K562 (cell line): Measurements from ENCODE around the gene PIGV. TPM values are rescaled to one million over a fixed set of nuclear protein-coding genes. Genes with fewer than 3 reads are reported as not detected.

Experiments used
- ATF6 ChIP-seq: sonication (generic); formaldehyde crosslinking; IDR thresholded peaks from 2 replicates; pipeline ENCODE4 v1.4.0; 2020; ENCODE audit warnings: mild to moderate bottlenecking, missing genetic modification reagents
- KAT8 ChIP-seq: fragments of 450-650 bp; IDR thresholded peaks from 2 replicates; pipeline ENCODE4 v1.6.1; 2016; ENCODE audit warnings: low read depth, mild to moderate bottlenecking
- MTA1 ChIP-seq: fragments of 450-650 bp; IDR thresholded peaks from 2 replicates; pipeline ENCODE4 v1.6.1; 2017; ENCODE audit warnings: borderline replicate concordance
- NCOA1 ChIP-seq: fragments of 450-650 bp; IDR thresholded peaks from 2 replicates; pipeline ENCODE4 v1.6.1; 2016; ENCODE audit warnings: low read depth
- PBX2 ChIP-seq, 2 experiments: IDR thresholded peaks in 1 of 2; conservative IDR thresholded peaks in 1 of 2; 2 replicates each; pipeline ENCODE4 v1.6.1; 2016; ENCODE audit warnings: low read depth in 2 of 2, mild to moderate bottlenecking in 1 of 2, missing compliant biosample characterization in 1 of 2, missing genetic modification characterization in 1 of 2, moderate library complexity in 1 of 2
- PRDM10 ChIP-seq: fragments of 450-650 bp; IDR thresholded peaks from 2 replicates; pipeline ENCODE4 v1.6.1; 2018; ENCODE audit not compliant: partially characterized antibody
- RREB1 ChIP-seq: fragments of 250-450 bp; sonication (Bioruptor Pico); IDR thresholded peaks from 2 replicates; pipeline ENCODE4 v1.4.0; 2020
- TBP ChIP-seq: optimal IDR thresholded peaks from 2 replicates; pipeline ENCODE3; 2011; ENCODE audit warnings: low read depth, low read length, improper control_type of control experiment
- ZNF24 ChIP-seq: fragments of 450-650 bp; IDR thresholded peaks from 2 replicates; pipeline ENCODE4 v1.6.1; 2016
- ZNF589 ChIP-seq: fragments of 200-800 bp; sonication (Bioruptor generic); IDR thresholded peaks from 2 replicates; pipeline ENCODE4 v1.6.1; 2016; ENCODE audit warnings: low read depth, missing genetic modification characterization, missing compliant biosample characterization
- polyA plus RNA-seq, 8 experiments: library from polyadenylated mRNA; depleted of rRNA in 4 of 8; stranded (reverse) in 5 of 8; unstranded in 3 of 8; fragments of >200 nt; fragmentation: Nextera tagmentation in 2 of 8; fragmentation: Illumina TruSeq in 1 of 8; extraction: Ambion mirVana in 2 of 8; extraction: Trizol in 1 of 8; gene quantifications; 2 replicates each; pipeline versions ENCODE4 v1.2.1 to v1.2.3, GENCODE V29; 2011 to 2014; ENCODE audit warnings: inconsistent platforms in 1 of 8, missing spikeins in 1 of 8
- total RNA-seq, 7 experiments: library from RNA; depleted of rRNA in 6 of 7; stranded (reverse); fragments of >200 nt in 6 of 7; fragmentation: Illumina TruSeq in 2 of 7; extraction: Trizol in 2 of 7; gene quantifications; 2 replicates each; pipeline versions ENCODE4 v1.2.1 to v1.2.3, GENCODE V29; 2011 to 2021; ENCODE audit warnings: low replicate concordance in 1 of 7

The PIGV gene
- total and polyA plus RNA-seq, 9 of the 15 experiments (the other 6 are each of a cell fraction or from before 2014, with no cell fraction given): 8.4 to 21.8 (median 11.7) TPM

GRCh38 chr1:26788836-26789611 lies 1.3 kb downstream of the PIGV start (continued):
- TF ChIP-seq NCOA1 (no peak; the same call in 1 of the 2 replicates), PRDM10 (no peak), ATF6 (CRISPR knock-in tag) (peak; percentile 82; the same call in 1 of the 2 replicates), ZNF24 (no peak), TBP (no peak), RREB1 (CRISPR knock-in tag) (no peak), KAT8 (no peak), MTA1 (no peak), PBX2 (CRISPR knock-in tag; IDR thresholded peaks at IDR 0.05; ENCODE audit: low read depth) (no peak), PBX2 (tag; conservative IDR thresholded peaks at IDR 0.05; ENCODE audit: low read depth) (no peak), ZNF589 (CRISPR knock-in tag) (no peak)
